GM11168 (cell line): ENCODE measurements around the gene LRRC7.
"Not testable (repeated sequence)": the region's sequence is repeated elsewhere in the genome, so short reads cannot be mapped to it uniquely, and the experiment has no call there.

Experiments
- in situ Hi-C: fragments of 300-500 bp; cut with MboI; formaldehyde crosslinking; loops from one replicate; pipeline ENCODE4 v1.12.0; 2022; ENCODE audit warnings: low sequenced_read_pairs; ENCODE audit not compliant: unreplicated experiment

LRRC7 gene

DNA sequence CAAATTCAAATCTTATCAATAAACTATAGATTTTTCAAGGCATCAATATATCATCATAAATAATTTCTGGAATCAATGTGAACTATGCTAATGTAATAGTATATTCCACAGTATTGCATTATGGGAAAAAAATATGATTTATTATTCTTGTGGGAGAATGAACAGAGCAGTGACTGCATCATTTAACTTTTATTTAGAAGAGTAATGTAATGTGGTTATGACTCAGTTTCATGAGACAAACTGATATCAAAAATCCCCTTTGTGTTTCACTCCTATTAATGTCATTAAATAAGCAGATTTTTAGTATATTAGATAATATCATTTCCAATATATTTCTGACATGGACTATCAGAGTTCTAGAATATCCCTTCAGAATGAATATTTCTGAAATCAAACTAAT lies 450.0 kb downstream of the LRRC7 start:
- in situ Hi-C loops, result no loop called here

DNA sequence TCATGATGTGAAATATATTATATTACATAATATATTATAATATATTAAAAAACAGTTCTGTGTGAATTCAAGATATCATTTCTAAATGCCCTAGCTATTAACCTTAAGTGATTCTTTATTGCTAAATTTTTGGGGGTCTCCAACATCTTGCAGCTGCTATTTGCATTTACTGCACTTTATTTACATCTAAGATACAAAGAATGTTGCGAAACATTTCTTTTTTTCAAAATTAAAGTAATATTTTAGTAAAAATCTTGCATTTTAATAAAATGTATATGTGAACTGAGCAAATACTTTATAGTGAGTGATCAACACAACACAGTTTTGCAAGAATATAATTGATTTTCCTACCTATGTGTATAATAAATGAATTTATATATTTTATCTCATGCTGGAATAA lies 456.6 kb downstream of the LRRC7 start:
- in situ Hi-C loops, result no loop called here

DNA sequence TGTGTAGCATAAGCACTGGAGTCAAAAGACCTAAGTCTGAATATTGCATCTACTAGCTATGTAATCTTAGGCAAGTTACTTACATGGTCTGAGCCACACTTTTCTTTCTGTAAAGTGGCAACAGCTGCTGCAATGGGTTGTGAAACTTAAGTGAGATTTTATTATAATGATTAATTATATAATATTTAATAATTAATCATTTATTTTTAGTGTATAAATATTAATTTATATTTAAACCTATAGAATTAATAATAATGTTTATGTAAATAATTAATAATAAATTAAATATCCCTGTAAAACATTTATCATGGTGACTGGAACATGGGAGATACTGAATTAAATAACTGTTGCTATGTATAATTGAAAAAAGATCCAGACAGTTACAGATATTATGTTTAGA lies 457.3 kb downstream of the LRRC7 start:
- in situ Hi-C loops, result no loop called here

GRCh38 chr1:70025846-70026245 lies 458.1 kb downstream of the LRRC7 start:
- in situ Hi-C loops, result no loop called here

DNA sequence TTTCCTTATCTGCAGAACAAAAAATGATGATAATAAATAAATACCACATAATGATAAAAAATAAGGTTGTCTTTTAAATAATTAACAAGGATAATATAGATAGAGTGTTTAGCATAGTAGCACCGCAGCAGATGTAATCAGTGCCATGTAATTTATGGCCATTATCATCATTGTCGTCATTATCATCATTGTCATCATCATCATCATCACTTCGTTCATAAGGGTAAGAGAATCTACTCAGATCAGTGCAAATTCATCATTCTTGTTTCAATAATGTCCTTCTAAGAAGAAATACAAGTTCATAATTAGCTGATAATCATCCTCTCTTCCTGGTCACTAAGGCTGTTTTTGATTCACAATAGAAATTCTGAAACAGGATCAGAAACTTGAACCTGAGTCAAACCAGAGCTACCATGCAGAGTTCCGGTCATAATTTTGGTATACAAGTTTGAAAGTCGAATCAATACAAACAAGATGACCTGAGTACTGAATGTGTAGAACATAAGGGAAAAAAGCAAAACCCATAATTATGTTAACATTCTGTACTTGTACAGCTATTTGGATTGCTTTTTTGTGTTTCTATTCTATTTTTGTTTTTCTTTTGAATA lies 465.6 kb downstream of the LRRC7 start:
- in situ Hi-C loops, result no loop called here

DNA sequence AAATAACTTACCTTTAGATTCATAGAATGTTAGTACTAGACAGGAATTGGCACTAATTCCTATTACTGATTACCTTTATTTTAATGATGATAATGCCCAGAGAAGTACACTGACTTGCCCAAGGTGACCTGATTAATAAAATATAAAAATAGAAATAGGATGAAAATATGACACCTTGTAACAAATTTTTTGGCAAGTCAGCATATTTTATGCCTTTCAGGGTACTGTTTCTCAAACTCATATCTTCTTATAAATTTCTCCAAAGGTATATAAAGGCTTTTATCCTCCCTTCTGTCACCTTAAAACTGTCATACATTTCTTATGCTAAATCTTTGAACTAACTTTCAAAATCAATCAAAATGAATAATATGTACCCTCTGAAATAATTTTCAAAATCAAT lies 466.2 kb downstream of the LRRC7 start:
- in situ Hi-C loops, result no loop called here

- in situ Hi-C loops, result no loop called here
Observed at GRCh38 chr1:70034403-70034802, 466.7 kb downstream of the LRRC7 start.

DNA sequence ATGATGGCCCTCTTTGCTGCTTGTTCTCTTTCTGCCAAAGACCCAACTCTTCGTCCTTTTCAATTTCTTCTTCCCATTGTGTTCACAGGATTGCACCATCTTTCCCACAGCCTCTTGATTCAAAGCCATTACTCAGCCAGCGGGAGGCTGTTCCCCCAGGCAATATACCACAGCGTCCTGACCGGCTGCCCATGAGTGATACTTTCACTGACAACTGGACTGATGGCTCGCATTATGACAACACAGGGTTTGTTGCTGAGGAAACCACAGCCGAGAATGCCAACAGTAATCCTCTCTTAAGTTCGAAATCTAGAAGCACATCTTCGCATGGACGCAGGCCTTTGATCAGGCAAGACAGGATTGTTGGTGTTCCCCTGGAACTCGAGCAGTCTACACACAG lies 470.3 kb downstream of the LRRC7 start:
- in situ Hi-C loops, result no loop called here

GRCh38 chr1:70039485-70039884 lies 471.8 kb downstream of the LRRC7 start:
- in situ Hi-C loops, result no loop called here

DNA sequence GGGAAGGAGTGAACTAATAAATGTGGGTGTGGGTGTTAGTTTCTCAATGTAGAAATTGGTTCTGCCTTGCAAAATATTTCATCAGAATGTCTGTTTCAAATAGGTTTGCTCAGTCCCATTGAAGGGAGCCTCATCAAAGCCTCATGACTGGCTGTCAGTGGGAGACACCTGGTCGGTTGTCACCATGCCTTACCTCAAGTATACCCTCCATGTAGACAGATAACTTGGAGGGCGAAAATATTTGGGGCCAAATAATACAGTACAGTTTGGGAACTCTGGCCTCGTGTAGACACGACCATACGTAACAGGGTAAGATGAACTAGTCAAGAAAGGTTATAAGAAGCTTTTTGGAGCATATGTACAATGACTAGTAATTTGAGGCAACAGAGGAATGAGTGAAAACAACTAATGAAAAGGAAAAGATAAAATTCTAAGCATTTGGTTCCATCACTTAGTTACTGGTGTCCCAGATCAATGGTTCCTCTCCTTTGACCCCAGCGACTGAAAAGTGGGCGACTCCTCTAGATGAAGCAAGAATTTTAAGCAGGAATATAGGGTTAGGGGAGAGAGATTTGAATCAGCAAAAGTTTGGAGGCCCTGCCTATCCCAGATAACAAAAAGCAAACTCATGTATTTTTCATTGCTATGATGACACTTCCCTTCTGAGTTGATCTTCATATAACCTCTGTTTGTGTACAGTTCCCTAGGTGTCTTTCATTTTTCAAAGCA lies 473.8 kb downstream of the LRRC7 start:
- in situ Hi-C loops, result no loop called here

GRCh38 chr1:70042090-70042731 lies 474.5 kb downstream of the LRRC7 start:
- in situ Hi-C loops, result no loop called here

- in situ Hi-C loops, result no loop called here
Observed at GRCh38 chr1:70043804-70044203, 476.1 kb downstream of the LRRC7 start.

DNA sequence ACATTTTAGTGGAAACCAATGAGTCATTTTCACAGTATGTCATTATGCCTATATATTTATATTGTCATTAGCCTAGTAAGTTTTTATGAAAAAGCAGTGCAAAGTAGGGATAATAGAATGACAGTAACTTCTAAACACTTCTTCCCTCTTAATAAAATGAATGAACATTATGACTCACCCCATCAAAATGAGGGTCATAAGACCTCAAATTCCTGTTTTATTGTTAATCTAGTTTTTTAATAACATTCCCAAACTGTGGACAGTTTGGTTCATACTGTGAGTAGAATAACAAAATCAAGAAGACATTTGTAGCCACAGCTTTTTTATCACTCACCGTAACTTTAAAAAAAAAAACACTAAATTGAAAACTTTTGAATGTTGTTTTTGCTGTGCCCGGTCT lies 477.1 kb downstream of the LRRC7 start:
- in situ Hi-C loops, result no loop called here

DNA sequence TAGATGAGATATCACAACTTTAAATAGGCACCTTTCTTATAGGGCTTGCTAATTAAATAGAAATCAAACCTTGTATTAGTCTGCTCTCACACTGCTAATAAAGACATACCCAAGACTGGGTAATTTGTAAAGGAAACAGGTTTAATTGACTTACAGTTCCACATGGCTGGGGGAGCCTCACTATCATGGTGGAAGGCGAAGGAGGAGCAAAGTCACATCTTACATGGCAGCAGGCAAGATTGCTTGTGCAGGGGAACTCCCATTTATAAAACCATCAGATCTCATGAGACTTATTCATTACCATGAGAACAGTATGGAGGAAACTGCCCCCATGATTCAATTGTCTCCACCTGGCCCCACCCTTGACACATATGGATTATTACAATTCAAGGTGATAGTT lies 477.9 kb downstream of the LRRC7 start:
- in situ Hi-C loops, result not testable (repeated sequence)

DNA sequence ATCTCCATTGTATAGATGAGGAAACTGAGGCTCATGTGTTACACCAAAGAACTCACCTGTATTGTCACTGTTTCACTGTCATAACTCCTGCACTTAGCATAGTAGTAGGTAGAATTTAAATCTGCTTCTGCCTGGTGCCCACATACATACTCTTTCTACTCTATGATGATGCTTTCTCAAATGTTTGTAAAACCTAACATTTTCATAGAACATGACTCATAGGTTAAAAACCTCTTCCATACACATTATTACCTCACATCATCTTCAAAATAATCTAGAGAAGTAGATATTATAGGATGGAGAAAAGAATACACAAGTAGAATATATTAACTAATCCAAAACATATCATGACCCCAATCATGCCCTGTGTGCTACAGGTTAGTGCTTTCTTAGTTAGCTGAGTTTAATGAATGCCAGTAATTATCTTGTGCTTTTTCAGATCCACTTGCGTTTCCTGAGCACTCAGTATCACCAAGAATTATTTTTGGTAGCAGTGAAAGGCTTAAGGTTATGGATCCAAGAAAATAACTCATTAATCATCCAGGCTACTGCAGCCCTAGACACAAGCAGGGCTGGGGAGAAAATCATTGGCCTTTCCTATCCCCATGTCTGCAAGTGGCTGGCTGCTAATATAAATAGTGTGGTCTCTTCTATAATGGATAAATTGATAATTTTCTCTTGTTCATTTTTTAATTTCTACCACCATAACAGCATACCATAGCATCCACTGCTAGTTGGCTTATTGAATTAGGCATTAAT lies 480.8 kb downstream of the LRRC7 start:
- in situ Hi-C loops, result no loop called here

DNA sequence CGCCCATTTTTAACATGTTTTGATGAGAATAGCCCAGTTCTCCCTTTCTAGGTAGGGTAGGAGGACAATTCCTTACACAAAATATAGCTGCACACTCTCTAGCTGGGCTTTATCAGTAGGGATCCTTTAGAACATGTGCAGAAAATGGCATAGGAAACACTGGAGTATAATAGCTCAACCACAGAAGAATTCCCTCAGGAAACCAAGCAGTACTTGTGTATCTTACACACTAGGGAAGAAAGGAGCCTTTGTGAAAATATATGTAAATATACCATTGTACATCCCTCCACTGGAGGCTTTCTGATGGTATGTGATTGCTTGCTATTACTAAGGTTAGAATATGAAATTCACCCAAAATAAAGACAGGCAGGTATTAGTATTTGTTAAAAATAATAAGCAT lies 484.2 kb downstream of the LRRC7 start:
- in situ Hi-C loops, result no loop called here

- in situ Hi-C loops, result no loop called here
Observed at GRCh38 chr1:70057500-70057899, 489.8 kb downstream of the LRRC7 start.

- in situ Hi-C loops, result no loop called here
Observed at GRCh38 chr1:70061231-70061630, 493.5 kb downstream of the LRRC7 start.

- in situ Hi-C loops, result no loop called here
Observed at GRCh38 chr1:70063861-70064260, 496.1 kb downstream of the LRRC7 start.

- in situ Hi-C loops, result no loop called here
Observed at GRCh38 chr1:70066711-70067110, 499.0 kb downstream of the LRRC7 start.

DNA sequence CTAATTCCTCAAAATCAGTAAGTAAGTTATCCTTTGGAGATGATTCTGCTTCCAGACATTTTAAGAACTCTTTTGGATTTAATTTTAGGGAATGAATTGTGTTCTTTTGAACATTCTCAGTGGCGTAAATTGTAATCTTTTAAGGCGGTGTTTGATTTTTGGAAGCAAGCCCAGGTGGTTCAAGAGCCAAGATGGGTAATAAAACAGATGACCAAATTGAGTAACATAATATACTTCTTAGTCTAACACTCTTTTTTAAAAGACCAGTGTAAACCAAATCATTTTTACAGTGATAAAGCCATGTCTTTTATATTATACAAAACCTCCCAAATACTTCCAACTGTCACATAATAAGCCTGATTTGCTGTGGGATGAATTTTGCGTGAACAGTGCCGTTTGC lies 503.9 kb downstream of the LRRC7 start:
- in situ Hi-C loops, result no loop called here
